K562 (cell line): Measurements from ENCODE around the gene AMDHD2. TPM values are rescaled to one million over a fixed set of nuclear protein-coding genes. Genes with fewer than 3 reads are reported as not detected.

Experiments used
- ARNT ChIP-seq, 2 experiments: fragments of 450-650 bp; IDR thresholded peaks; 2 replicates each; pipeline ENCODE4 v1.6.1; 2016; ENCODE audit warnings: mild to moderate bottlenecking in 1 of 2
- ATF6 ChIP-seq: sonication (generic); formaldehyde crosslinking; IDR thresholded peaks from 2 replicates; pipeline ENCODE4 v1.4.0; 2020; ENCODE audit warnings: mild to moderate bottlenecking, missing genetic modification reagents
- CTBP1 ChIP-seq: fragments of 450-650 bp; IDR thresholded peaks from 2 replicates; pipeline ENCODE4 v1.6.1; 2016; ENCODE audit warnings: borderline replicate concordance
- FOSL1 ChIP-seq: fragments of 200-800 bp; sonication (Bioruptor generic); conservative IDR thresholded peaks from 2 replicates; pipeline ENCODE4 v1.6.1; 2016; ENCODE audit warnings: missing genetic modification characterization, missing compliant biosample characterization
- LCOR ChIP-seq: sonication (generic); formaldehyde crosslinking; IDR thresholded peaks from 2 replicates; pipeline ENCODE4 v1.8.0; 2022; ENCODE audit warnings: mild to moderate bottlenecking, missing genetic modification reagents
- PRPF4 ChIP-seq: fragments of 200-400 bp; formaldehyde crosslinking; IDR thresholded peaks from one replicate; pipeline ENCODE4 v1.6.1; 2017; ENCODE audit warnings: low read length, low read depth, mild to moderate bottlenecking; ENCODE audit not compliant: insufficient read depth, poor library complexity, severe bottlenecking
- SMARCA4 ChIP-seq: fragments of 450-650 bp; IDR thresholded peaks from 2 replicates; pipeline ENCODE4 v1.6.1; 2016
- SNRNP70 ChIP-seq: fragments of 200-400 bp; formaldehyde crosslinking; optimal IDR thresholded peaks from 2 replicates; pipeline ENCODE3; 2017; ENCODE audit warnings: low read depth, low read length
- ZFP30 ChIP-seq: fragments of 250-450 bp; sonication (Bioruptor Pico); IDR thresholded peaks from 2 replicates; pipeline ENCODE4 v1.8.0; 2022; ENCODE audit warnings: moderate library complexity, mild to moderate bottlenecking, inconsistent platforms, borderline replicate concordance
- ZNF184 ChIP-seq: sonication (generic); formaldehyde crosslinking; IDR thresholded peaks from 2 replicates; pipeline ENCODE4 v1.5.0; 2020; ENCODE audit warnings: missing genetic modification reagents
- ZNF407 ChIP-seq: fragments of 450-650 bp; IDR thresholded peaks from 2 replicates; pipeline ENCODE4 v1.6.1; 2016; ENCODE audit warnings: low read depth
- polyA plus RNA-seq, 8 experiments: library from polyadenylated mRNA; depleted of rRNA in 4 of 8; stranded (reverse) in 5 of 8; unstranded in 3 of 8; fragments of >200 nt; fragmentation: Nextera tagmentation in 2 of 8; fragmentation: Illumina TruSeq in 1 of 8; extraction: Ambion mirVana in 2 of 8; extraction: Trizol in 1 of 8; gene quantifications; 2 replicates each; pipeline versions ENCODE4 v1.2.1 to v1.2.3, GENCODE V29; 2011 to 2014; ENCODE audit warnings: inconsistent platforms in 1 of 8, missing spikeins in 1 of 8
- total RNA-seq, 7 experiments: library from RNA; depleted of rRNA in 6 of 7; stranded (reverse); fragments of >200 nt in 6 of 7; fragmentation: Illumina TruSeq in 2 of 7; extraction: Trizol in 2 of 7; gene quantifications; 2 replicates each; pipeline versions ENCODE4 v1.2.1 to v1.2.3, GENCODE V29; 2011 to 2021; ENCODE audit warnings: low replicate concordance in 1 of 7
- TF ChIP-seq, protein P1 (sequence below): sonication (generic); formaldehyde crosslinking; IDR thresholded peaks from 2 replicates; pipeline ENCODE4 v1.8.1; 2023; ENCODE audit warnings: mild to moderate bottlenecking, missing genetic modification reagents
- TF ChIP-seq, protein P2 (sequence below): fragments of 450-650 bp; IDR thresholded peaks from 2 replicates; pipeline ENCODE4 v1.6.1; 2014; ENCODE audit warnings: low read depth, mild to moderate bottlenecking, moderate library complexity, borderline replicate concordance

AMDHD2 gene
- total and polyA plus RNA-seq, 9 of the 15 experiments (the other 6 are each of a cell fraction or from before 2014, with no cell fraction given), result 0.38 to 56.9 (median 18.3) TPM; not detected in 1

- TF ChIP-seq FOSL1 (tag), result peak; percentile 60
- TF ChIP-seq ZNF184, result no peak
- TF ChIP-seq SMARCA4, result no peak
- no peak for TF ChIP-seq SNRNP70
- 0 out of 2 replicates have a peak, but pooled peaks have one; percentile 11 for TF ChIP-seq CTBP1
- no peak for TF ChIP-seq ATF6 (CRISPR knock-in tag)
- no peak for TF ChIP-seq PRPF4
- TF ChIP-seq ZNF407, result no peak
- TF ChIP-seq ARNT (IDR thresholded peaks at IDR 0.05), result no peak
- TF ChIP-seq, protein P1, sequence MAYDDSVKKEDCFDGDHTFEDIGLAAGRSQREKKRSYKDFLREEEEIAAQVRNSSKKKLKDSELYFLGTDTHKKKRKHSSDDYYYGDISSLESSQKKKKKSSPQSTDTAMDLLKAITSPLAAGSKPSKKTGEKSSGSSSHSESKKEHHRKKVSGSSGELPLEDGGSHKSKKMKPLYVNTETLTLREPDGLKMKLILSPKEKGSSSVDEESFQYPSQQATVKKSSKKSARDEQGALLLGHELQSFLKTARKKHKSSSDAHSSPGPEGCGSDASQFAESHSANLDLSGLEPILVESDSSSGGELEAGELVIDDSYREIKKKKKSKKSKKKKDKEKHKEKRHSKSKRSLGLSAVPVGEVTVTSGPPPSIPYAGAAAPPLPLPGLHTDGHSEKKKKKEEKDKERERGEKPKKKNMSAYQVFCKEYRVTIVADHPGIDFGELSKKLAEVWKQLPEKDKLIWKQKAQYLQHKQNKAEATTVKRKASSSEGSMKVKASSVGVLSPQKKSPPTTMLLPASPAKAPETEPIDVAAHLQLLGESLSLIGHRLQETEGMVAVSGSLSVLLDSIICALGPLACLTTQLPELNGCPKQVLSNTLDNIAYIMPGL (CRISPR knock-in tag), result no peak
- TF ChIP-seq, protein P2, sequence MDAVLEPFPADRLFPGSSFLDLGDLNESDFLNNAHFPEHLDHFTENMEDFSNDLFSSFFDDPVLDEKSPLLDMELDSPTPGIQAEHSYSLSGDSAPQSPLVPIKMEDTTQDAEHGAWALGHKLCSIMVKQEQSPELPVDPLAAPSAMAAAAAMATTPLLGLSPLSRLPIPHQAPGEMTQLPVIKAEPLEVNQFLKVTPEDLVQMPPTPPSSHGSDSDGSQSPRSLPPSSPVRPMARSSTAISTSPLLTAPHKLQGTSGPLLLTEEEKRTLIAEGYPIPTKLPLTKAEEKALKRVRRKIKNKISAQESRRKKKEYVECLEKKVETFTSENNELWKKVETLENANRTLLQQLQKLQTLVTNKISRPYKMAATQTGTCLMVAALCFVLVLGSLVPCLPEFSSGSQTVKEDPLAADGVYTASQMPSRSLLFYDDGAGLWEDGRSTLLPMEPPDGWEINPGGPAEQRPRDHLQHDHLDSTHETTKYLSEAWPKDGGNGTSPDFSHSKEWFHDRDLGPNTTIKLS, result no peak
- TF ChIP-seq LCOR (CRISPR knock-in tag), result no peak
- TF ChIP-seq ZFP30 (CRISPR knock-in tag), result no peak
These were observed 8.9 kb upstream of the AMDHD2 start (continued) for GRCh38 chr16:2511128-2511800.
